Panc1 (cell line): ENCODE results near the gene MYMK. TPM values are rescaled to one million over a fixed set of nuclear protein-coding genes. Genes with fewer than 3 reads are reported as not detected.

Experiments
- ATAC-seq: fragments of 200-7000 bp; cut with Tn5 transposase; 2 replicates; pipeline ENCODE4 v1.9.1; 2020; ENCODE audit warnings: mild to moderate bottlenecking, moderate library complexity
- BruUV-seq: library from RNA; stranded (reverse); fragments of 400-500 nt; replicated peaks from 2 replicates; lab custom pipeline; 2021; lab: Mats Ljungman, UMichigan
- CTCF ChIA-PET: fragments of 300-600 bp; sonication (Branson Sonifier 250); formaldehyde crosslinking; loops from one replicate; lab custom pipeline; 2022; ENCODE audit warnings: antibody characterized with exemption; lab: Charles Lee
- POLR2A ChIA-PET: fragments of 300-600 bp; sonication (Branson Sonifier 250); formaldehyde crosslinking; loops from one replicate; lab custom pipeline; 2022; ENCODE audit warnings: antibody characterized with exemption; lab: Charles Lee
- DNase-seq: peaks from one replicate; pipeline ENCODE4 v3.0.0-alpha.2; 2010; ENCODE audit warnings: low read depth, low spot score
- H3K27ac ChIP-seq: 2 replicates; pipeline ENCODE4 v1.5.1; 2011; ENCODE audit warnings: mild to moderate bottlenecking, low read length, inconsistent platforms
- H3K27me3 ChIP-seq: fragments of 200-500 bp; sonication (Bioruptor generic); 2 replicates; pipeline ENCODE4 v1.6.0; 2014; ENCODE audit warnings: low read length, inconsistent platforms; ENCODE audit not compliant: control insufficient read depth, insufficient read depth
- H3K36me3 ChIP-seq: fragments of 200-500 bp; sonication (Bioruptor generic); 2 replicates; pipeline ENCODE4 v1.5.1; 2014; ENCODE audit warnings: inconsistent platforms, mild to moderate bottlenecking, low read length, moderate library complexity; ENCODE audit not compliant: control insufficient read depth, insufficient read depth
- H3K4me1 ChIP-seq: 2 replicates; pipeline ENCODE4 v1.5.1; 2011; ENCODE audit warnings: inconsistent platforms, mild to moderate bottlenecking, low read length, moderate library complexity; ENCODE audit not compliant: control insufficient read depth, insufficient read depth
- H3K4me3 ChIP-seq, 2 experiments: 2 replicates each; pipeline ENCODE4 v1.5.1; 2011 to 2012; ENCODE audit warnings: low read depth in 2 of 2, low read length in 2 of 2, mild to moderate bottlenecking in 2 of 2, inconsistent platforms in 1 of 2, moderate library complexity in 1 of 2
- H3K9me3 ChIP-seq: fragments of 200-500 bp; sonication (Bioruptor generic); 2 replicates; pipeline ENCODE4 v1.5.1; 2014; ENCODE audit warnings: low read depth, mild to moderate bottlenecking, inconsistent platforms, low read length, moderate library complexity; ENCODE audit not compliant: control insufficient read depth, insufficient read depth
- POLR2AphosphoS5 ChIP-seq: IDR thresholded peaks from 2 replicates; pipeline ENCODE4 v1.6.1; 2012; ENCODE audit warnings: mild to moderate bottlenecking, low read depth, low read length, moderate library complexity
- SIN3A ChIP-seq: IDR thresholded peaks from 2 replicates; pipeline ENCODE4 v1.6.1; 2012; ENCODE audit warnings: low read depth, mild to moderate bottlenecking, low read length, moderate library complexity, borderline replicate concordance; ENCODE audit not compliant: insufficient read depth
- TCF7L2 ChIP-seq: IDR thresholded peaks from 2 replicates; pipeline ENCODE4 v1.6.1; 2011; ENCODE audit warnings: mild to moderate bottlenecking, low read depth, low read length, inconsistent platforms
- in situ Hi-C: cut with HindIII; loops from 2 replicates; pipeline ENCODE4 v1.10.0; 2016; ENCODE audit warnings: low sequenced_read_pairs, low pct_unique_long_range_greater_than_20kb
- intact Hi-C: fragments of 100-400 bp; cut with micrococcal nuclease; formaldehyde crosslinking; loops from one replicate; pipeline ENCODE4 v1.10.0; 2022; ENCODE audit not compliant: unreplicated experiment
- total RNA-seq: library from RNA; stranded (reverse); gene quantifications from one replicate; pipeline ENCODE4 v1.2.1, GENCODE V29; 2021; ENCODE audit not compliant: unreplicated experiment
- TF ChIP-seq, protein P1 (sequence below): fragments of 450-650 bp; IDR thresholded peaks from 2 replicates; pipeline ENCODE4 v1.5.1; 2017; ENCODE audit warnings: mild to moderate bottlenecking
- TF ChIP-seq, protein P2 (sequence below), 2 experiments: IDR thresholded peaks; 2 replicates each; pipeline ENCODE4 v1.6.1; 2011 to 2012; ENCODE audit warnings: low read depth in 2 of 2, control low read depth in 1 of 2, low read length in 1 of 2, mild to moderate bottlenecking in 1 of 2, moderate library complexity in 1 of 2; ENCODE audit not compliant: insufficient read depth in 1 of 2

MYMK gene
- total RNA-seq, 1 experiment from 2014 or later: not detected

DNA sequence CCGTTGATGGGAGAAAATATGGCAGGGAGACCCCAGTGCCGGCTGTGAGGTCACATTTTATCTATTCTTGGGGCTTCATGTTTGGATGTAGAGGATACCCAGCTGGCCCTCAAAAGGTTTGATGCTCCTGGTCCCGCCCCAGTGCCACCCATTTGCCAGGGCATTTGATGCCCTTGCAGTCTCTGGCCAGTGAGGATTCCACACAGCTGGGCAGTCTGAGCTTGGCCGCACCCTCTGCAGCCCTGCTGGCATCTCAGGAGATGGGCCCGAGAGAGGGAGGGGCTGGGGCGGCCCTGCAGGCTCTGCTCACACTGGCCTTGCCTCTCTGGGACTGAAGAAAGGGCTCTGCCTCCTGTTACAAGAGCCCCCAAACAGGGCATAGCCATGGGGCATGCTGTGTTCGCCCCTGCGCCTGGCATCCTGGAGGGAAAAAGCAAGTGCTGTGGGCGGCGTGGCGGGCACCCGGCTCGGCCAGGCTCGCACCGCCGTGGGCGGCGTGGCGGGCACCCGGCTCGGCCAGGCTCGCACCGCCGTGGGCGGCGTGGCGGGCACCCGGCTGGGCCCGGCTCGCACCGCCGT lies 37.3 kb upstream of the MYMK start:
- Histone ChIP-seq H3K27me3 (no peaks in the 10 kb centered on the region), H3K9me3 (no peaks in the 10 kb centered on the region), H3K4me1 (peaks cover 12% of the 10 kb centered on the region), H3K36me3 (no peaks in the 10 kb centered on the region), H3K27ac (no peak overlapping the region), H3K4me3 (no peak overlapping the region)
- CTCF ChIA-PET: interaction anchor here (0.6 kb wide), 1 partner anchor 161 kb away, joined by 8 read pairs; no protein-coding TSS in a partner anchor
- in situ Hi-C loops: no loop called here
- POLR2A ChIA-PET: no interaction called here
- BruUV-seq: no TSS peak
- DNase-seq (no peak), ATAC-seq (no peak)
- intact Hi-C loops: no loop called here
- no peak for TF ChIP-seq TCF7L2
- TF ChIP-seq, protein P1, sequence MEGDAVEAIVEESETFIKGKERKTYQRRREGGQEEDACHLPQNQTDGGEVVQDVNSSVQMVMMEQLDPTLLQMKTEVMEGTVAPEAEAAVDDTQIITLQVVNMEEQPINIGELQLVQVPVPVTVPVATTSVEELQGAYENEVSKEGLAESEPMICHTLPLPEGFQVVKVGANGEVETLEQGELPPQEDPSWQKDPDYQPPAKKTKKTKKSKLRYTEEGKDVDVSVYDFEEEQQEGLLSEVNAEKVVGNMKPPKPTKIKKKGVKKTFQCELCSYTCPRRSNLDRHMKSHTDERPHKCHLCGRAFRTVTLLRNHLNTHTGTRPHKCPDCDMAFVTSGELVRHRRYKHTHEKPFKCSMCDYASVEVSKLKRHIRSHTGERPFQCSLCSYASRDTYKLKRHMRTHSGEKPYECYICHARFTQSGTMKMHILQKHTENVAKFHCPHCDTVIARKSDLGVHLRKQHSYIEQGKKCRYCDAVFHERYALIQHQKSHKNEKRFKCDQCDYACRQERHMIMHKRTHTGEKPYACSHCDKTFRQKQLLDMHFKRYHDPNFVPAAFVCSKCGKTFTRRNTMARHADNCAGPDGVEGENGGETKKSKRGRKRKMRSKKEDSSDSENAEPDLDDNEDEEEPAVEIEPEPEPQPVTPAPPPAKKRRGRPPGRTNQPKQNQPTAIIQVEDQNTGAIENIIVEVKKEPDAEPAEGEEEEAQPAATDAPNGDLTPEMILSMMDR: no peak
- no peak for TF ChIP-seq SIN3A
- no peak for TF ChIP-seq POLR2AphosphoS5
- TF ChIP-seq, protein P2, sequence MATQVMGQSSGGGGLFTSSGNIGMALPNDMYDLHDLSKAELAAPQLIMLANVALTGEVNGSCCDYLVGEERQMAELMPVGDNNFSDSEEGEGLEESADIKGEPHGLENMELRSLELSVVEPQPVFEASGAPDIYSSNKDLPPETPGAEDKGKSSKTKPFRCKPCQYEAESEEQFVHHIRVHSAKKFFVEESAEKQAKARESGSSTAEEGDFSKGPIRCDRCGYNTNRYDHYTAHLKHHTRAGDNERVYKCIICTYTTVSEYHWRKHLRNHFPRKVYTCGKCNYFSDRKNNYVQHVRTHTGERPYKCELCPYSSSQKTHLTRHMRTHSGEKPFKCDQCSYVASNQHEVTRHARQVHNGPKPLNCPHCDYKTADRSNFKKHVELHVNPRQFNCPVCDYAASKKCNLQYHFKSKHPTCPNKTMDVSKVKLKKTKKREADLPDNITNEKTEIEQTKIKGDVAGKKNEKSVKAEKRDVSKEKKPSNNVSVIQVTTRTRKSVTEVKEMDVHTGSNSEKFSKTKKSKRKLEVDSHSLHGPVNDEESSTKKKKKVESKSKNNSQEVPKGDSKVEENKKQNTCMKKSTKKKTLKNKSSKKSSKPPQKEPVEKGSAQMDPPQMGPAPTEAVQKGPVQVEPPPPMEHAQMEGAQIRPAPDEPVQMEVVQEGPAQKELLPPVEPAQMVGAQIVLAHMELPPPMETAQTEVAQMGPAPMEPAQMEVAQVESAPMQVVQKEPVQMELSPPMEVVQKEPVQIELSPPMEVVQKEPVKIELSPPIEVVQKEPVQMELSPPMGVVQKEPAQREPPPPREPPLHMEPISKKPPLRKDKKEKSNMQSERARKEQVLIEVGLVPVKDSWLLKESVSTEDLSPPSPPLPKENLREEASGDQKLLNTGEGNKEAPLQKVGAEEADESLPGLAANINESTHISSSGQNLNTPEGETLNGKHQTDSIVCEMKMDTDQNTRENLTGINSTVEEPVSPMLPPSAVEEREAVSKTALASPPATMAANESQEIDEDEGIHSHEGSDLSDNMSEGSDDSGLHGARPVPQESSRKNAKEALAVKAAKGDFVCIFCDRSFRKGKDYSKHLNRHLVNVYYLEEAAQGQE (IDR thresholded peaks at IDR 0.05; ENCODE audit: insufficient read depth in 1 of 2, low read depth in 2 of 2, low read length in 1 of 2): no peak

DNA sequence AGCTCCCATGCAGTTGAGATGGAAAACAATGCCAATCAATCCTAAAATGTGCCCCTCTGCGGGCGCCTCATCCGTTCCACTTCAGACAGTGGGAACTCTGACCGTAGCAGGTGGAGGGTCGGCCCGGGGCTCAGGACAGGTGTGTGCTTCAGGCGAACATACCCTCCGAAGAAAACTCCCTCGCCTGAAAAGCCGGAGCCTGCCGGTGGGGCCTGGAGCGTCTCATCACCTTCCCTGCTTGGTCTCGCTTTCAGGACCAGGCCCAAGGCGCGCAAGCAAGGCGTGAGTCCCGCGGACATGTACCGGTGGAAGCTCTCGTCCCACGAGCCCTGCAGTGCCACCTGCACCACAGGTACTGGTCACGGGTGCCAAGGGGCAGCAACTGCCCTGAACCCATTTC lies 36.2 kb upstream of the MYMK start:
- intact Hi-C loops (no loop called here), in situ Hi-C loops (no loop called here)
- DNase-seq: no peak
- H3K4me1 ChIP-seq: peaks cover 12% of the 10 kb centered on the region
- no peaks in the 10 kb centered on the region for H3K27me3 ChIP-seq
- TF ChIP-seq, protein P2 (IDR thresholded peaks at IDR 0.05; ENCODE audit: insufficient read depth in 1 of 2, low read depth in 2 of 2, low read length in 1 of 2): no peak
- TF ChIP-seq POLR2AphosphoS5 (no peak), TCF7L2 (no peak), SIN3A (no peak)
- TF ChIP-seq, protein P1: no peak
- H3K36me3 ChIP-seq: no peaks in the 10 kb centered on the region
- no peak overlapping the region for H3K4me3 ChIP-seq
- ChIA-PET POLR2A (no interaction called here), CTCF (no interaction called here)
- no peak overlapping the region for H3K27ac ChIP-seq
- no peaks in the 10 kb centered on the region for H3K9me3 ChIP-seq
- no peak for ATAC-seq
- no TSS peak for BruUV-seq
